ENCODE data around the gene BTRC.
"Not testable (repeated sequence)": the region's sequence is repeated elsewhere in the genome, so short reads cannot be mapped to it uniquely, and the experiment has no call there.

DNA sequence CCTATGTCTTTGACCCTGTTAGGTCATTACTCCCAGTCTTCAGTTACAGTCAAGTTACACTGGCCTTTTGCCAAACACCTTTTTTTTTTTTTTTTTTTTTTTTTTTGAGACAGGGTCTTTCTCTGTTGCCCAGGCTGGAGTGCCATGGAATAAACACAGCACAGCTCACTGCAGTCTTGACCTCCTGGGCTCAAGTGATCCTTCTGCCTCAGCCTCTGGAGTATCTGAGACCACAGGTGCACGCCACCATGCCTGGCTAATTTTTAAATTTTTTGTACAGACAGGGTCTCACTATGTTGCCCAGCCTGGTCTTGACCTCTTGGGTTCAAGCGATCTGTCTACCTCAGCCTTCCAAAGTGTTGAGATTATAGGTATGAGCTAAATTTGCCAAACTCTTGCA lies 35.6 kb downstream of the BTRC start:
- TF ChIP-seq, protein P1, sequence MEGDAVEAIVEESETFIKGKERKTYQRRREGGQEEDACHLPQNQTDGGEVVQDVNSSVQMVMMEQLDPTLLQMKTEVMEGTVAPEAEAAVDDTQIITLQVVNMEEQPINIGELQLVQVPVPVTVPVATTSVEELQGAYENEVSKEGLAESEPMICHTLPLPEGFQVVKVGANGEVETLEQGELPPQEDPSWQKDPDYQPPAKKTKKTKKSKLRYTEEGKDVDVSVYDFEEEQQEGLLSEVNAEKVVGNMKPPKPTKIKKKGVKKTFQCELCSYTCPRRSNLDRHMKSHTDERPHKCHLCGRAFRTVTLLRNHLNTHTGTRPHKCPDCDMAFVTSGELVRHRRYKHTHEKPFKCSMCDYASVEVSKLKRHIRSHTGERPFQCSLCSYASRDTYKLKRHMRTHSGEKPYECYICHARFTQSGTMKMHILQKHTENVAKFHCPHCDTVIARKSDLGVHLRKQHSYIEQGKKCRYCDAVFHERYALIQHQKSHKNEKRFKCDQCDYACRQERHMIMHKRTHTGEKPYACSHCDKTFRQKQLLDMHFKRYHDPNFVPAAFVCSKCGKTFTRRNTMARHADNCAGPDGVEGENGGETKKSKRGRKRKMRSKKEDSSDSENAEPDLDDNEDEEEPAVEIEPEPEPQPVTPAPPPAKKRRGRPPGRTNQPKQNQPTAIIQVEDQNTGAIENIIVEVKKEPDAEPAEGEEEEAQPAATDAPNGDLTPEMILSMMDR (IDR thresholded peaks at IDR 0.05), result not testable (repeated sequence)
- not testable (repeated sequence) for TF ChIP-seq POLR2AphosphoS5, POLR2A (IDR thresholded peaks at IDR 0.05)

Measured in prostate gland (tissue), 2 donors.